HG02973 (cell line): ENCODE data around the gene EFHD2.
"Not testable (repeated sequence)": the region's sequence is repeated elsewhere in the genome, so short reads cannot be mapped to it uniquely, and the experiment has no call there.

ENCODE experiments used
- ATAC-seq: cut with Tn5 transposase; IDR thresholded peaks from one replicate; pipeline ENCODE4 v1.9.1; 2021; ENCODE audit warnings: moderate library complexity; ENCODE audit not compliant: unreplicated experiment

Gene EFHD2

GRCh38 chr1:15429701-15430149, 20.0 kb downstream of the EFHD2 start:
- no peak for ATAC-seq

- no peak for ATAC-seq
Observed at GRCh38 chr1:15430787-15431570, 21.3 kb downstream of the EFHD2 start.

GRCh38 chr1:15431571-15431948, 21.9 kb downstream of the EFHD2 start:
- no peak for ATAC-seq

- ATAC-seq = no peak
Observed at GRCh38 chr1:15432324-15432723, 22.6 kb downstream of the EFHD2 start.

- ATAC-seq = no peak
Observed at GRCh38 chr1:15433471-15433870, 23.8 kb downstream of the EFHD2 start.

GRCh38 chr1:15434739-15435138, 25.1 kb downstream of the EFHD2 start:
- not testable (repeated sequence) for ATAC-seq

- ATAC-seq = no peak
Observed at GRCh38 chr1:15435239-15436077, 25.8 kb downstream of the EFHD2 start.

GRCh38 chr1:15436881-15437442, 27.3 kb downstream of the EFHD2 start:
- ATAC-seq = no peak

- ATAC-seq = no peak
Observed at GRCh38 chr1:15439325-15439724, 29.6 kb downstream of the EFHD2 start.

- no peak for ATAC-seq
Observed at GRCh38 chr1:15440357-15440756, 30.7 kb downstream of the EFHD2 start.

GRCh38 chr1:15441247-15441646, 31.6 kb downstream of the EFHD2 start:
- ATAC-seq = no peak

- ATAC-seq = no peak
Observed at GRCh38 chr1:15442119-15442518, 32.4 kb downstream of the EFHD2 start.

- ATAC-seq = no peak
Observed at GRCh38 chr1:15442759-15443158, 33.1 kb downstream of the EFHD2 start.

GRCh38 chr1:15443281-15443680, 33.6 kb downstream of the EFHD2 start:
- no peak for ATAC-seq

- ATAC-seq = no peak
Observed at GRCh38 chr1:15444468-15445389, 35.0 kb downstream of the EFHD2 start.

- no peak for ATAC-seq
Observed at GRCh38 chr1:15445390-15446122, 35.9 kb downstream of the EFHD2 start.

GRCh38 chr1:15446212-15446611, 36.5 kb downstream of the EFHD2 start:
- no peak for ATAC-seq

- no peak for ATAC-seq
Observed at GRCh38 chr1:15448877-15449462, 39.3 kb downstream of the EFHD2 start.

GRCh38 chr1:15449567-15449966, 39.9 kb downstream of the EFHD2 start:
- no peak for ATAC-seq
